Hair follicular keratinocyte (primary cell): ENCODE data around the gene TAF11L14. TPM values are rescaled to one million over a fixed set of nuclear protein-coding genes. Genes with fewer than 3 reads are reported as not detected.

Source experiments
- total RNA-seq: library from RNA; depleted of rRNA; stranded (reverse); fragments of >200 nt; gene quantifications from 2 replicates; pipeline ENCODE4 v1.2.3, GENCODE V29; 2015

TAF11L14 gene
- not detected in 2 replicates for total RNA-seq

DNA sequence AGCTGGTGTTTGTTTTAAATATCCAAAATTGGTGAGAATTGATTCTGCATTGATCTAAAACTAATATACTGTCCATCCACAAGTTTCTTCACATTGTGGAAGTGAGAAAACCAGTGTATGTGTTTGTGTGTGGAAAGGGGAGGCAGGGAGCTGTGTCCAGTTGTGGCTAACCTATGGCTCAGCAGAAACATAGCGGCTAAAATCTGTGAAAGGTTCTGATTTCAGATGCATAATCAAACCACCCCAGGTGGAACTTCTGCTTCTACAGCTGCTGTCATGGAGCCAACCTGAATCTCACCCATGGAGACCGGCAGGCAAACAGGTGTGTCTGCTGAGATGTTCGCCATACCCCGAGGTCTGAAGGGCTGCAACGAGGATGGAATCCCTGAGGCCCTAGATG, at the start of gene TAF11L14:
TAF11L14 (plus strand) TSS at position 301 of the 400 bp plus-strand sequence.

DNA sequence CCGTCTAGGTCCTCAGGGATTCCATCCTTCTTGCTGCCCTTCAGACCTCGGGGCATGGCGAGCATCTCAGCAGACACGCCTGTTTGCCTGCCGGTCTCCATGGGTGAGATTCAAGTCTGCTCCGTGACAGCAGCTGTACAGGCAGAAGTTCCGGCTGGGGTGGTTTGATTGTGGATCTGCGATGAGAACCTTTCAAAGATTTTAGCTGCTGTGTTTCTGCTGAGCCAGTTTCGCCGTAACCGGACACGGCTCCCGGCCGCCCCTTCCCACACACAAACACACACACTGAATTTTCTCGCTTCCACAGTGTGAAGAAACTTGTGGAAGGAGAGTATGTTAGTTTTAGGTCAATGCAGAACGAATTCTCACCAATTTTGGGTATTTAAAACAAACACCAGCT, 48.6 kb upstream of the TAF11L14 start, which contains the start of gene TAF11L7:
TAF11L7 (minus strand) TSS at position 101 of the 400 bp plus-strand sequence.

DNA sequence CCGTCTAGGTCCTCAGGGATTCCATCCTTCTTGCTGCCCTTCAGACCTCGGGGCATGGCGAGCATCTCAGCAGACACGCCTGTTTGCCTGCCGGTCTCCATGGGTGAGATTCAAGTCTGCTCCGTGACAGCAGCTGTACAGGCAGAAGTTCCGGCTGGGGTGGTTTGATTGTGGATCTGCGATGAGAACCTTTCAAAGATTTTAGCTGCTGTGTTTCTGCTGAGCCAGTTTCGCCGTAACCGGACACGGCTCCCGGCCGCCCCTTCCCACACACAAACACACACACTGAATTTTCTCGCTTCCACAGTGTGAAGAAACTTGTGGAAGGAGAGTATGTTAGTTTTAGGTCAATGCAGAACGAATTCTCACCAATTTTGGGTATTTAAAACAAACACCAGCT, 43.4 kb upstream of the TAF11L14 start, which contains the start of gene TAF11L8:
TAF11L8 (minus strand) TSS at position 101 of the 400 bp plus-strand sequence.

DNA sequence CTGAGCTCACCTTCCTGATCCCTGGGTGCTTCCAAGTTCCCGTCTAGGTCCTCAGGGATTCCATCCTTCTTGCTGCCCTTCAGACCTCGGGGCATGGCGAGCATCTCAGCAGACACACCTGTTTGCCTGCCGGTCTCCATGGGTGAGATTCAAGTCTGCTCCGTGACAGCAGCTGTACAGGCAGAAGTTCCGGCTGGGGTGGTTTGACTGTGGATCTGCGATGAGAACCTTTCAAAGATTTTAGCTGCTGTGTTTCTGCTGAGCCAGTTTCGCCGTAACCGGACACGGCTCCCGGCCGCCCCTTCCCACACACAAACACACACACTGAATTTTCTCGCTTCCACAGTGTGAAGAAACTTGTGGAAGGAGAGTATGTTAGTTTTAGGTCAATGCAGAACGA, 40.0 kb upstream of the TAF11L14 start, which contains the start of gene TAF11L9:
TAF11L9 (minus strand) TSS at position 140 of the 400 bp plus-strand sequence.

DNA sequence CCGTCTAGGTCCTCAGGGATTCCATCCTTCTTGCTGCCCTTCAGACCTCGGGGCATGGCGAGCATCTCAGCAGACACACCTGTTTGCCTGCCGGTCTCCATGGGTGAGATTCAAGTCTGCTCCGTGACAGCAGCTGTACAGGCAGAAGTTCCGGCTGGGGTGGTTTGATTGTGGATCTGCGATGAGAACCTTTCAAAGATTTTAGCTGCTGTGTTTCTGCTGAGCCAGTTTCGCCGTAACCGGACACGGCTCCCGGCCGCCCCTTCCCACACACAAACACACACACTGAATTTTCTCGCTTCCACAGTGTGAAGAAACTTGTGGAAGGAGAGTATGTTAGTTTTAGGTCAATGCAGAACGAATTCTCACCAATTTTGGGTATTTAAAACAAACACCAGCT, 36.5 kb upstream of the TAF11L14 start, which contains the start of gene TAF11L10:
TAF11L10 (minus strand) TSS at position 101 of the 400 bp plus-strand sequence.

DNA sequence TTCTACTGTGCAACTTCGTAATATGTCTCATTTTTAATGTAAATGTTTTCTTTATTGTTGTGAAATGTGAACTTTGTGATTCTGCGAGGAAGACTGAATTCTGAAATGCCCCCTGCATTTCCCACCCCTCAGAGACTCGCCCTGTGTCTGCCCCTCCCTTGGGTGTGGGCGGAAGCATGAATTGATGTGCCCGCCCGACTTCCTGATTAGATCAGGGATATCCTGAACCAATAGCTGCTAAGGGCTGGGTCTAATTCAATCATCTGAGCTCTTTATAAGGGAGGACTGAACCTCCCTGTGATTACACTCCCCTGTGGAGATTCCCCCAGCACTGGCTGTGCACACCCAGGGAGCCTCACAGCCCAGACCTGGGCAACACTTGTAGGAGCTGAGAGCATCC, 30.4 kb upstream of the TAF11L14 start, which contains the start of gene TAF11L11:
TAF11L11 (plus strand) TSS at position 304 of the 400 bp plus-strand sequence.

DNA sequence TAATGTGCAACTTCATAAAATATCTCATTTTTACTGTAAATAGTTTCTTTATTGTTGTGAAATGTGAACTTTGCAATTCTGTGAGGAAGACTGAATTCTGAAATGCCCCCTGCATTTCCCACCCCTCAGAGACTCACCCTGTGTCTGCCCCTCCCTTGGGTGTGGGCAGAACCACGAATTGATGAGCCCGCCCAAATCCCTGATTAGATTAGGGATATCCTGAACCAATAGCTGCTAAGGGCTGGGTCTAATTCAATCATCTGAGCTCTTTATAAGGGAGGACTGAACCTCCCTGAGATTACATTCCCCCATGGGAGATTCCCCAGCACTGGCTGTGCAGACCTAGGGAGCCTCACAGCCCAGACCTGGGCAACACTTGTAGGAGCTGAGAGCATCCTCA, 24.2 kb upstream of the TAF11L14 start, which contains the start of gene TAF11L12:
TAF11L12 (plus strand) TSS at position 301 of the 400 bp plus-strand sequence.

DNA sequence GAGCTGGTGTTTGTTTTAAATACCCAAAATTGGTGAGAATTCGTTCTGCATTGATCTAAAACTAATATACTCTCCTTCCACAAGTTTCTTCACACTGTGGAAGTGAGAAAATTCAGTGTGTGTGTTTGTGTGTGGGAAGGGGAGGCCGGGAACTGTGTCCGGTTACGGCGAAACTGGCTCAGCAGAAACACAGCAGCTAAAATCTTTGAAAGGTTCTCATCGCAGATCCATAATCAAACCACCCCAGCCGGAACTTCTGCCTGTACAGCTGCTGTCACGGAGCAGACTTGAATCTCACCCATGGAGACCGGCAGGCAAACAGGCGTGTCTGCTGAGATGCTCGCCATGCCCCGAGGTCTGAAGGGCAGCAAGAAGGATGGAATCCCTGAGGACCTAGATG, 2.5 kb upstream of the TAF11L14 start, which contains the start of gene TAF11L13:
TAF11L13 (plus strand) TSS at position 301 of the 400 bp plus-strand sequence.

Other genes with a start within 250 kb of the TAF11L14 start
- not detected in 2 replicates for gene TAF11L2, start 136.2 kb upstream of the TAF11L14 start, total RNA-seq
- not detected in 2 replicates for gene TAF11L3, start 116.1 kb upstream of the TAF11L14 start, total RNA-seq
- gene TAF11L4, start 112.7 kb upstream of the TAF11L14 start, total RNA-seq: not detected in 2 replicates
- gene TAF11L5, start 109.2 kb upstream of the TAF11L14 start, total RNA-seq: not detected in 2 replicates
- gene TAF11L6, start 105.8 kb upstream of the TAF11L14 start, total RNA-seq: not detected in 2 replicates
- not detected in 2 replicates for gene TAF11L7, start 48.7 kb upstream of the TAF11L14 start, total RNA-seq
- not detected in 2 replicates for gene TAF11L8, start 43.5 kb upstream of the TAF11L14 start, total RNA-seq
- not detected in 2 replicates for gene TAF11L9, start 40.1 kb upstream of the TAF11L14 start, total RNA-seq
- gene TAF11L10, start 36.6 kb upstream of the TAF11L14 start, total RNA-seq: not detected in 2 replicates
- gene TAF11L11, start 30.3 kb upstream of the TAF11L14 start, total RNA-seq: not detected in 2 replicates
- not detected in 2 replicates for gene TAF11L12, start 24.1 kb upstream of the TAF11L14 start, total RNA-seq
- not detected in 2 replicates for gene TAF11L13, start 2.4 kb upstream of the TAF11L14 start, total RNA-seq